MV-4-11 (cell line): ENCODE measurements around the gene ZNF280B.
A peak's percentile ranks its signal among the peaks of the same experiment; 100 is the strongest.

Source experiments
- DNase-seq: peaks from one replicate; lab custom pipeline; 2025; lab: John Stamatoyannopoulos, UW

ZNF280B gene

GRCh38 chr22:22508274-22509176, at the start of gene ZNF280B:
Gene ZNF280B, minus strand, starts transcription at chr22:22508742. Its CDS starts 19,344 bp downstream, at chr22:22489398.
- DNase-seq: peak; percentile 79

- DNase-seq: no peak
These were observed 48.7 kb upstream of the ZNF280B start for GRCh38 chr22:22556995-22557925.

GRCh38 chr22:22556578-22556977, 48.0 kb upstream of the ZNF280B start:
- no peak for DNase-seq

- no peak for DNase-seq
These were observed 47.1 kb upstream of the ZNF280B start for GRCh38 chr22:22555596-22555995.

- DNase-seq: peak; percentile 36
These were observed 46.2 kb upstream of the ZNF280B start for GRCh38 chr22:22554587-22555284.

GRCh38 chr22:22553735-22554586, 45.4 kb upstream of the ZNF280B start:
- no peak for DNase-seq

- no peak for DNase-seq
These were observed 44.6 kb upstream of the ZNF280B start for GRCh38 chr22:22553141-22553540.

GRCh38 chr22:22552630-22553029, 44.1 kb upstream of the ZNF280B start:
- DNase-seq: peak; percentile 27

- no peak for DNase-seq
These were observed 42.4 kb upstream of the ZNF280B start for GRCh38 chr22:22550789-22551434.

- no peak for DNase-seq
These were observed 40.4 kb upstream of the ZNF280B start for GRCh38 chr22:22548910-22549309.

GRCh38 chr22:22548317-22548716, 39.8 kb upstream of the ZNF280B start:
- no peak for DNase-seq

- DNase-seq: peak; percentile 65
These were observed 39.3 kb upstream of the ZNF280B start for GRCh38 chr22:22547692-22548300.

GRCh38 chr22:22547226-22547625, 38.7 kb upstream of the ZNF280B start:
- no peak for DNase-seq

- DNase-seq: peak; percentile 90
These were observed 37.9 kb upstream of the ZNF280B start for GRCh38 chr22:22546490-22546889.

- no peak for DNase-seq
These were observed 36.5 kb upstream of the ZNF280B start for GRCh38 chr22:22545084-22545483.

GRCh38 chr22:22538226-22538989, 29.9 kb upstream of the ZNF280B start:
- no peak for DNase-seq

- no peak for DNase-seq
These were observed 28.4 kb upstream of the ZNF280B start for GRCh38 chr22:22536916-22537315.

- DNase-seq: no peak
These were observed 28.0 kb upstream of the ZNF280B start for GRCh38 chr22:22536515-22536914.

- DNase-seq: no peak
These were observed 27.1 kb upstream of the ZNF280B start for GRCh38 chr22:22535662-22536061.
